ENCODE results near the gene HCST.
A peak's percentile ranks its signal among the peaks of the same experiment; 100 is the strongest.

HCST gene

GRCh38 chr19:35871611-35872010, 30.7 kb upstream of the HCST start:
- no peak for TF ChIP-seq CTCF (IDR thresholded peaks at IDR 0.05; ENCODE audit: insufficient read depth, low read length, poor library complexity, severe bottlenecking)
- no peak overlapping the region for H3K4me3 ChIP-seq (replicated peaks; ENCODE audit: low read depth, low read length)
- no peaks in the 10 kb centered on the region for H3K36me3 ChIP-seq (ENCODE audit: control insufficient read depth, insufficient read depth, low read length)
- DNase-seq (ENCODE audit: extremely low read depth, insufficient read length): no peak
- peaks cover 2% of the 10 kb centered on the region for H3K27me3 ChIP-seq (replicated peaks; ENCODE audit: control insufficient read depth, insufficient read depth, low read length)

- TF ChIP-seq CTCF (IDR thresholded peaks at IDR 0.05; ENCODE audit: insufficient read depth, low read length, poor library complexity, severe bottlenecking): no peak
- no peak for DNase-seq (ENCODE audit: extremely low read depth, insufficient read length)
- no peaks in the 10 kb centered on the region for H3K36me3 ChIP-seq (ENCODE audit: control insufficient read depth, insufficient read depth, low read length)
- no peak overlapping the region for H3K4me3 ChIP-seq (replicated peaks; ENCODE audit: low read depth, low read length)
- peaks cover 2% of the 10 kb centered on the region for H3K27me3 ChIP-seq (replicated peaks; ENCODE audit: control insufficient read depth, insufficient read depth, low read length)
Measured at GRCh38 chr19:35872180-35872579, 30.1 kb upstream of the HCST start.

- no peak for TF ChIP-seq CTCF (IDR thresholded peaks at IDR 0.05; ENCODE audit: insufficient read depth, low read length, poor library complexity, severe bottlenecking)
- DNase-seq (ENCODE audit: extremely low read depth, insufficient read length): no peak
- Histone ChIP-seq H3K27me3 (replicated peaks; ENCODE audit: control insufficient read depth, insufficient read depth, low read length) (no peaks in the 10 kb centered on the region; the same call in 1 of the 2 replicates), H3K36me3 (ENCODE audit: control insufficient read depth, insufficient read depth, low read length) (no peaks in the 10 kb centered on the region), H3K4me3 (replicated peaks; ENCODE audit: low read depth, low read length) (no peak overlapping the region)
Measured at GRCh38 chr19:35874392-35874930, 27.9 kb upstream of the HCST start.

GRCh38 chr19:35879068-35879467, 23.3 kb upstream of the HCST start:
- Histone ChIP-seq H3K4me3 (replicated peaks; ENCODE audit: low read depth, low read length) (no peak overlapping the region), H3K36me3 (ENCODE audit: control insufficient read depth, insufficient read depth, low read length) (no peaks in the 10 kb centered on the region), H3K27me3 (replicated peaks; ENCODE audit: control insufficient read depth, insufficient read depth, low read length) (no peaks in the 10 kb centered on the region; the same call in 1 of the 2 replicates)
- no peak for TF ChIP-seq CTCF (IDR thresholded peaks at IDR 0.05; ENCODE audit: insufficient read depth, low read length, poor library complexity, severe bottlenecking)
- DNase-seq (ENCODE audit: extremely low read depth, insufficient read length): no peak

GRCh38 chr19:35879770-35880317, 22.5 kb upstream of the HCST start:
- no peaks in the 10 kb centered on the region; the same call in 1 of the 2 replicates for H3K27me3 ChIP-seq (replicated peaks; ENCODE audit: control insufficient read depth, insufficient read depth, low read length)
- no peaks in the 10 kb centered on the region for H3K36me3 ChIP-seq (ENCODE audit: control insufficient read depth, insufficient read depth, low read length)
- TF ChIP-seq CTCF (IDR thresholded peaks at IDR 0.05; ENCODE audit: insufficient read depth, low read length, poor library complexity, severe bottlenecking): no peak
- DNase-seq (ENCODE audit: extremely low read depth, insufficient read length): peak; percentile 75
- H3K4me3 ChIP-seq (replicated peaks; ENCODE audit: low read depth, low read length): no peak overlapping the region

Measured in GM06990 (cell line).